K562 (cell line): ENCODE data around the gene SCN1B. TPM values are rescaled to one million over a fixed set of nuclear protein-coding genes. Genes with fewer than 3 reads are reported as not detected.

Experiments
- ATAC-seq: fragments of 200-7000 bp; cut with Tn5 transposase; 3 replicates; pipeline ENCODE4 v1.9.1; 2020; ENCODE audit warnings: moderate library complexity
- BruUV-seq: library from RNA; stranded (reverse); fragments of 400-500 nt; replicated peaks from 2 replicates; lab custom pipeline; 2021; lab: Mats Ljungman, UMichigan
- CTCF ChIA-PET: fragments of 300-600 bp; formaldehyde crosslinking; extraction: SDS; loops from one replicate; lab custom pipeline; 2021; ENCODE audit warnings: low intra/inter-chr PET ratio; lab: Yijun Ruan, JAX
- POLR2A ChIA-PET: fragments of 300-600, 350-650 bp; sonication (Branson Sonifier 250); formaldehyde crosslinking; extraction: SDS; loops from one replicate; lab custom pipeline; 2021; ENCODE audit warnings: antibody characterized with exemption, inconsistent platforms; lab: Yijun Ruan, JAX
- DNase-seq, 4 experiments: peaks; one replicate each; pipeline versions ENCODE4 v3.0.0 to v3.0.0-alpha.2; 2011 to 2018; ENCODE audit warnings: low spot score in 3 of 4, mixed read lengths in 3 of 4; ENCODE audit errors: extremely low read depth in 1 of 4
- FAIRE-seq: peaks from 2 replicates; lab custom pipeline; 2011; peaks lifted over from hg19 to GRCh38; lab: Jason Lieb, UNC
- H2AFZ ChIP-seq: 2 replicates; pipeline ENCODE4 v1.6.0; 2011; ENCODE audit warnings: low read depth, low read length, control low read depth, inconsistent platforms
- H3K27ac ChIP-seq: fragments of 200-600 bp; 3 replicates; pipeline ENCODE4 v1.8.0; 2011; ENCODE audit warnings: low read depth, mild to moderate bottlenecking, control low read depth, inconsistent platforms, low read length, moderate library complexity, mixed read lengths; ENCODE audit errors: extremely low read depth
- H3K27me3 ChIP-seq, 2 experiments: fragments of 300-600 bp in 1 of 2; 2 replicates in 1 of 2; 3 replicates in 1 of 2; pipeline versions ENCODE4 v1.6.0 to v1.8.0; 2011; ENCODE audit warnings: inconsistent platforms in 2 of 2, low read length in 2 of 2, mild to moderate bottlenecking in 1 of 2, mixed read lengths in 1 of 2, moderate library complexity in 1 of 2; ENCODE audit not compliant: control insufficient read depth in 2 of 2, insufficient read depth in 2 of 2
- H3K36me3 ChIP-seq: fragments of 300-600 bp; 3 replicates; pipeline ENCODE4 v1.8.0; 2011; ENCODE audit warnings: mild to moderate bottlenecking, low read length, inconsistent platforms; ENCODE audit not compliant: control insufficient read depth, insufficient read depth
- H3K4me1 ChIP-seq, 2 experiments: fragments of 200-600 bp in 1 of 2; replicated peaks in 1 of 2; 2 replicates in 1 of 2; 3 replicates in 1 of 2; pipeline versions ENCODE4 v1.5.1 to v1.8.0; 2011; ENCODE audit warnings: inconsistent platforms in 2 of 2, low read length in 2 of 2, mild to moderate bottlenecking in 1 of 2, mixed read lengths in 1 of 2, moderate library complexity in 1 of 2; ENCODE audit not compliant: control insufficient read depth in 2 of 2, insufficient read depth in 2 of 2
- H3K4me2 ChIP-seq: 2 replicates; pipeline ENCODE4 v1.6.1; 2011; ENCODE audit warnings: low read length, control low read depth, inconsistent platforms, mixed read lengths; ENCODE audit not compliant: insufficient read depth
- H3K4me3 ChIP-seq: fragments of 200-600 bp; sonication (generic), shearing (Covaris generic); 2 replicates; pipeline ENCODE4 v1.5.1; 2016; ENCODE audit warnings: control low read depth, inconsistent platforms
- H3K79me2 ChIP-seq: fragments of 200-600 bp; 3 replicates; pipeline ENCODE4 v1.8.0; 2011; ENCODE audit warnings: low read length, inconsistent platforms; ENCODE audit not compliant: control insufficient read depth, insufficient read depth
- H3K9ac ChIP-seq, 2 experiments: 2 replicates each; pipeline versions ENCODE4 v1.6.0 to v1.6.1; 2011; ENCODE audit warnings: low read depth in 2 of 2, low read length in 2 of 2, control low read depth in 1 of 2, inconsistent platforms in 1 of 2, mild to moderate bottlenecking in 1 of 2, mixed read lengths in 1 of 2; ENCODE audit not compliant: insufficient read depth in 1 of 2
- H3K9me1 ChIP-seq: one replicate; pipeline ENCODE4 v1.6.0; 2011; ENCODE audit warnings: inconsistent platforms, mild to moderate bottlenecking, low read length, moderate library complexity; ENCODE audit not compliant: control insufficient read depth, insufficient read depth
- H3K9me3 ChIP-seq: replicated peaks from 2 replicates; pipeline ENCODE4 v1.5.1; 2011; ENCODE audit warnings: low read depth, low read length, inconsistent platforms; ENCODE audit not compliant: control insufficient read depth, insufficient read depth
- H4K20me1 ChIP-seq: replicated peaks from 2 replicates; pipeline ENCODE4 v1.6.1; 2011; ENCODE audit warnings: low read length, inconsistent platforms, mixed read lengths; ENCODE audit not compliant: control insufficient read depth, insufficient read depth
- BMI1 ChIP-seq: fragments of 150-350 bp; IDR thresholded peaks from 2 replicates; pipeline ENCODE4 v1.6.1; 2014; ENCODE audit warnings: low read length
- CEBPG ChIP-seq, 3 experiments: fragments of 200-800 bp in 1 of 3; sonication (Bioruptor generic) in 1 of 3; sonication (generic) in 1 of 3; formaldehyde crosslinking in 1 of 3; IDR thresholded peaks in 2 of 3; conservative IDR thresholded peaks in 1 of 3; 2 replicates each; pipeline versions ENCODE4 v1.6.1 to v1.8.0; 2016 to 2022; ENCODE audit warnings: missing compliant biosample characterization in 2 of 3, missing genetic modification characterization in 2 of 3, mild to moderate bottlenecking in 1 of 3, missing genetic modification reagents in 1 of 3
- FOXM1 ChIP-seq, 2 experiments: fragments of 450-650 bp in 1 of 2; sonication (generic) in 1 of 2; formaldehyde crosslinking in 1 of 2; IDR thresholded peaks; 2 replicates each; pipeline versions ENCODE4 v1.6.1 to v1.9.0; 2017 to 2022; ENCODE audit warnings: low read depth in 2 of 2, mild to moderate bottlenecking in 2 of 2, missing genetic modification reagents in 1 of 2, moderate library complexity in 1 of 2
- HIVEP1 ChIP-seq: fragments of 250-450 bp; sonication (Bioruptor Pico); IDR thresholded peaks from 2 replicates; pipeline ENCODE4 v1.4.0; 2020; ENCODE audit warnings: mild to moderate bottlenecking
- HMGN3 ChIP-seq: IDR thresholded peaks from 2 replicates; pipeline ENCODE4 v1.6.1; 2011; ENCODE audit warnings: borderline replicate concordance, low read depth, mild to moderate bottlenecking, mixed read lengths, low read length; ENCODE audit not compliant: insufficient read length; ENCODE audit errors: extremely low read depth
- KHSRP ChIP-seq: fragments of 450-650 bp; IDR thresholded peaks from 2 replicates; pipeline ENCODE4 v1.6.1; 2017
- MEIS2 ChIP-seq: fragments of 450-650 bp; IDR thresholded peaks from 2 replicates; pipeline ENCODE4 v1.6.1; 2014; ENCODE audit warnings: mild to moderate bottlenecking; ENCODE audit not compliant: partially characterized antibody
- PCBP1 ChIP-seq: fragments of 200-400 bp; formaldehyde crosslinking; IDR thresholded peaks from 2 replicates; pipeline ENCODE4 v1.6.1; 2018; ENCODE audit warnings: mild to moderate bottlenecking, low read depth, low read length; ENCODE audit not compliant: poor library complexity, severe bottlenecking
- POLR2G ChIP-seq: fragments of 200-400 bp; formaldehyde crosslinking; IDR thresholded peaks from 2 replicates; pipeline ENCODE4 v1.6.1; 2017; ENCODE audit warnings: low read depth, mild to moderate bottlenecking, antibody characterized with exemption, low read length, moderate library complexity
- RBFOX2 ChIP-seq: fragments of 200-400 bp; formaldehyde crosslinking; IDR thresholded peaks from 2 replicates; pipeline ENCODE4 v1.6.1; 2017; ENCODE audit warnings: low read depth, mild to moderate bottlenecking, low read length, moderate library complexity
- SOX6 ChIP-seq: fragments of 450-650 bp; IDR thresholded peaks from 2 replicates; pipeline ENCODE4 v1.6.1; 2014; ENCODE audit warnings: mild to moderate bottlenecking
- TAL1 ChIP-seq: fragments of 450-650 bp; IDR thresholded peaks from 2 replicates; pipeline ENCODE4 v1.6.1; 2016; ENCODE audit warnings: mild to moderate bottlenecking
- YY1 ChIP-seq, 3 experiments: IDR thresholded peaks; 2 replicates each; pipeline ENCODE4 v1.6.1; 2011; ENCODE audit warnings: low read length in 2 of 3, mild to moderate bottlenecking in 2 of 3, moderate library complexity in 2 of 3, borderline replicate concordance in 1 of 3, control low read depth in 1 of 3, low read depth in 1 of 3; ENCODE audit not compliant: insufficient read depth in 3 of 3, insufficient replicate concordance in 2 of 3, control insufficient read depth in 1 of 3, insufficient read length in 1 of 3; ENCODE audit errors: extremely low read depth in 1 of 3
- ZFX ChIP-seq: sonication (generic); formaldehyde crosslinking; IDR thresholded peaks from 2 replicates; pipeline ENCODE4 v1.8.0; 2022; ENCODE audit warnings: mild to moderate bottlenecking, missing genetic modification reagents, moderate library complexity
- WGBS: fragments of 100-300 bp; shearing (Covaris generic); methylation state at CpG from one replicate; pipeline ENCODE4 v1.1.6; 2016; ENCODE audit warnings: low coverage, mixed read lengths; ENCODE audit not compliant: insufficient coverage; ENCODE audit errors: missing lambda C conversion rate; 5-methylcytosine and 5-hydroxymethylcytosine counted together
- in situ Hi-C: fragments of 300-500 bp; cut with MboI; formaldehyde crosslinking; loops from 4 replicates; pipeline ENCODE4 v1.15.0; 2018; ENCODE audit warnings: inconsistent platforms, mixed read lengths
- intact Hi-C: fragments of 100-400 bp; cut with micrococcal nuclease; formaldehyde crosslinking; loops from 2 replicates; pipeline ENCODE4 v1.14.2; 2022
- polyA plus RNA-seq, 8 experiments: library from polyadenylated mRNA; depleted of rRNA in 4 of 8; stranded (reverse) in 5 of 8; unstranded in 3 of 8; fragments of >200 nt; fragmentation: Nextera tagmentation in 2 of 8; fragmentation: Illumina TruSeq in 1 of 8; extraction: Ambion mirVana in 2 of 8; extraction: Trizol in 1 of 8; gene quantifications; 2 replicates each; pipeline versions ENCODE4 v1.2.1 to v1.2.3, GENCODE V29; 2011 to 2014; ENCODE audit warnings: inconsistent platforms in 1 of 8, missing spikeins in 1 of 8
- total RNA-seq, 7 experiments: library from RNA; depleted of rRNA in 6 of 7; stranded (reverse); fragments of >200 nt in 6 of 7; fragmentation: Illumina TruSeq in 2 of 7; extraction: Trizol in 2 of 7; gene quantifications; 2 replicates each; pipeline versions ENCODE4 v1.2.1 to v1.2.3, GENCODE V29; 2011 to 2021; ENCODE audit warnings: low replicate concordance in 1 of 7
- TF ChIP-seq, protein P1 (sequence below): sonication (generic); formaldehyde crosslinking; IDR thresholded peaks from 2 replicates; pipeline ENCODE4 v1.8.0; 2022; ENCODE audit warnings: mild to moderate bottlenecking, missing genetic modification reagents

Gene SCN1B
- total and polyA plus RNA-seq, 9 of the 15 experiments (the other 6 are each of a cell fraction or from before 2014, with no cell fraction given) = 0.03 to 2.5 (median 0.91) TPM

DNA sequence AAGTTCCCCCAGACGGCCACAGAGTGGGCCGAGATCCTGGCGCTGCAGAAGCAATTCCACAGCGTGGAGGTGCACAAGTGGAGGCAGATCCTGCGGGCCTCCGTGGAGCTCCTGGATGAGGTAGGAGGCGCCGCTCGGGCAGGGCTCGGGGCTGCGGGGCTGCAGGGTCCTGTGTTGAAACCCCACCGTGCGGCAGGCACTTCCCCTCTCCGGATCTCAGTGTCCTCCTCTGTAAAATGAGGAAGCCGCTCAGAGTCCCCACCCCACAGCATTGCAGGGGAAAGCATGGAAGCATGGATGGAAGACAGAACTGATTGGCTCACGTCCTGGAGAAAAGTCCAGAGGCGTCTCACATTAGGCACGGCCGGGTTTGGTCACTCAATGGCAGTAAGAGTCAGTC, 6.8 kb upstream of the SCN1B start:
- Histone ChIP-seq H3K27ac (no peak overlapping the region), H3K27me3 (no peaks in the 10 kb centered on the region), H3K9ac (no peak overlapping the region; a peak in 1 of 4 replicates), H3K4me2 (no peak overlapping the region), H3K9me1 (no peaks in the 10 kb centered on the region), H3K79me2 (no peaks in the 10 kb centered on the region), H3K4me3 (no peak overlapping the region), H3K4me1 (peaks cover 0 to 5% of the 10 kb centered on the region in 2 experiments; a peak in 1 of 5 replicates), H2AFZ (no peak overlapping the region), H3K36me3 (peaks cover 94% of the 10 kb centered on the region), H3K9me3 (no peaks in the 10 kb centered on the region), H4K20me1 (no peaks in the 10 kb centered on the region)
- 91% methylated on average over 11 of the region's 19 CpGs for WGBS
- no peak for DNase-seq
- no peak for ATAC-seq
- no peak for FAIRE-seq
- BruUV-seq = no TSS peak
- CTCF ChIA-PET = no interaction called here
- POLR2A ChIA-PET = interaction anchor here (0.6 kb wide), 1 partner anchor 179 kb away, joined by 3 read pairs; no protein-coding TSS in a partner anchor
- in situ Hi-C loops = no loop called here
- TF ChIP-seq CEBPG (CRISPR knock-in tag; IDR thresholded peaks at IDR 0.05) (no peak), CEBPG (tag; conservative IDR thresholded peaks at IDR 0.05 in 1 of 2, IDR thresholded peaks at IDR 0.05 in 1 of 2) (no peak), RBFOX2 (0 out of 2 replicates have a peak, but pooled peaks have one; percentile 3), SOX6 (no peak), TAL1 (no peak), POLR2G (0 out of 2 replicates have a peak, but pooled peaks have one; percentile 35), MEIS2 (no peak)
- intact Hi-C loops = no loop called here

GRCh38 chr19:35024095-35024494, 6.2 kb upstream of the SCN1B start:
- Histone ChIP-seq H3K4me2 (no peak overlapping the region), H4K20me1 (no peaks in the 10 kb centered on the region), H2AFZ (no peak overlapping the region), H3K9ac (no peak overlapping the region), H3K36me3 (peaks cover 88% of the 10 kb centered on the region), H3K9me3 (no peaks in the 10 kb centered on the region), H3K9me1 (no peaks in the 10 kb centered on the region), H3K27me3 (no peaks in the 10 kb centered on the region), H3K4me3 (no peak overlapping the region), H3K27ac (no peak overlapping the region), H3K4me1 (peaks cover 0 to 4% of the 10 kb centered on the region in 2 experiments; a peak in 1 of 5 replicates), H3K79me2 (no peaks in the 10 kb centered on the region)
- ChIA-PET CTCF (no interaction called here), POLR2A (no interaction called here)
- no peak for DNase-seq
- in situ Hi-C loops (no loop called here), intact Hi-C loops (no loop called here)
- BruUV-seq = no TSS peak
- no peak for FAIRE-seq
- WGBS = 84% methylated on average over 5 of the region's 6 CpGs
- ATAC-seq = no peak
- TF ChIP-seq HIVEP1 (CRISPR knock-in tag) (no peak), PCBP1 (no peak), KHSRP (no peak), HMGN3 (no peak), ZFX (CRISPR knock-in tag) (no peak), FOXM1 (IDR thresholded peaks at IDR 0.05; ENCODE audit: low read depth) (no peak), FOXM1 (CRISPR knock-in tag; IDR thresholded peaks at IDR 0.05; ENCODE audit: low read depth) (no peak), BMI1 (no peak), YY1 (IDR thresholded peaks at IDR 0.05; ENCODE audit: borderline replicate concordance in 1 of 3, control insufficient read depth in 1 of 3, extremely low read depth in 1 of 3, insufficient read depth in 3 of 3, insufficient read length in 1 of 3, insufficient replicate concordance in 2 of 3, low read depth in 1 of 3, low read length in 2 of 3) (no peak)
- TF ChIP-seq, protein P1, sequence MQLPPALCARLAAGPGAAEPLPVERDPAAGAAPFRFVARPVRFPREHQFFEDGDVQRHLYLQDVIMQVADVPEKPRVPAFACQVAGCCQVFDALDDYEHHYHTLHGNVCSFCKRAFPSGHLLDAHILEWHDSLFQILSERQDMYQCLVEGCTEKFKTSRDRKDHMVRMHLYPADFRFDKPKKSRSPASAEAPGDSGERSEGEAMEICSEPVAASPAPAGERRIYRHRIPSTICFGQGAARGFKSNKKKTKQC (CRISPR knock-in tag) = no peak
